ENCODE data around the gene ARHGAP24. TPM values are rescaled to one million over a fixed set of nuclear protein-coding genes. Genes with fewer than 3 reads are reported as not detected.

ARHGAP24 gene
- total and polyA plus RNA-seq, 3 donors from 2014 or later: 5.7 to 9.9 (median 9.4) TPM

DNA sequence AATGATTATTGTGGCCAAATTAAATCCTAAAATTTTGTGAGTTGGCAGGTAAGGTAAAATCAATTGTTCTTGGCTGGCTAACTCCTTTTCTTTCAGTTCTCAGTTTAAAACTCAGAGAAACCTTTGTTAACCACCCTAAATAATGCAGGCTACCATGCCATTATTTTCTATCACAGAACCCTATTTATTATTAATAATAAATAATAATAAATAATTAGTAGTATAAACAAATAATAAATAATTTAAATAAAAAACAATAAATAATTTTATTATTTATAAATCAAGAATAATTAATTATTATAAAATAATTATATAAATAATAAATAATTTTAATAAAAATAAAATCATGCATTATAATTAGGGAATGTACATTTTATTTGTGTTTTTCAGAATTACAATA lies 390.3 kb downstream of the ARHGAP24 start:
- Histone ChIP-seq H3K27ac (no peak overlapping the region), H3K9me3 (no peaks in the 10 kb centered on the region), H3K4me3 (no peak overlapping the region), H3K4me1 (no peaks in the 10 kb centered on the region), H3K27me3 (no peaks in the 10 kb centered on the region), H3K36me3 (ENCODE audit: low read depth, missing control alignments) (no peaks in the 10 kb centered on the region)
- DNase-seq: no peak
- TF ChIP-seq, protein P1, sequence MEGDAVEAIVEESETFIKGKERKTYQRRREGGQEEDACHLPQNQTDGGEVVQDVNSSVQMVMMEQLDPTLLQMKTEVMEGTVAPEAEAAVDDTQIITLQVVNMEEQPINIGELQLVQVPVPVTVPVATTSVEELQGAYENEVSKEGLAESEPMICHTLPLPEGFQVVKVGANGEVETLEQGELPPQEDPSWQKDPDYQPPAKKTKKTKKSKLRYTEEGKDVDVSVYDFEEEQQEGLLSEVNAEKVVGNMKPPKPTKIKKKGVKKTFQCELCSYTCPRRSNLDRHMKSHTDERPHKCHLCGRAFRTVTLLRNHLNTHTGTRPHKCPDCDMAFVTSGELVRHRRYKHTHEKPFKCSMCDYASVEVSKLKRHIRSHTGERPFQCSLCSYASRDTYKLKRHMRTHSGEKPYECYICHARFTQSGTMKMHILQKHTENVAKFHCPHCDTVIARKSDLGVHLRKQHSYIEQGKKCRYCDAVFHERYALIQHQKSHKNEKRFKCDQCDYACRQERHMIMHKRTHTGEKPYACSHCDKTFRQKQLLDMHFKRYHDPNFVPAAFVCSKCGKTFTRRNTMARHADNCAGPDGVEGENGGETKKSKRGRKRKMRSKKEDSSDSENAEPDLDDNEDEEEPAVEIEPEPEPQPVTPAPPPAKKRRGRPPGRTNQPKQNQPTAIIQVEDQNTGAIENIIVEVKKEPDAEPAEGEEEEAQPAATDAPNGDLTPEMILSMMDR (IDR thresholded peaks at IDR 0.05): no peak
- no peak for TF ChIP-seq POLR2A (IDR thresholded peaks at IDR 0.05)
- intact Hi-C loops (cut with DNase I; ENCODE audit: low total_unique reads): no loop called here

DNA sequence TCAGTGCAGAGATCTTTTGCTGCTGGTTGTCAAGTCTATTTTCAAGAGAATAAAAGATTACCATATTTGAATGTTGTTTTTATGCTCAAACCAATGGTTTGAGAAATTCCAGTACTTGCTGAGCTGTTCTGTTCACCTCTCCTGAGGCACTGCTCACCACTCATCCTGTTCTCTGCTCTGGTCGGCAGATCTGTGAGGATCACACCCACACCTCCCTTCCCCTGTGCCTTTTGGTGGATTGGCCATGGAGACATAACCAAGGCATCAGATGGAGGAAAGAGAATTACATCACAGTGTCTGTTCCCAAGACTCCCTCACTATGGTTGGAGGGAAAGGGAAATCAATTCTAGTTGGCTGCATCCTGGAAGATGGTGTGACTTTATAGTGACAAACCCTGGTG lies 391.6 kb downstream of the ARHGAP24 start:
- Histone ChIP-seq H3K9me3 (no peaks in the 10 kb centered on the region), H3K27ac (no peak overlapping the region), H3K4me3 (no peak overlapping the region), H3K27me3 (no peaks in the 10 kb centered on the region), H3K4me1 (no peaks in the 10 kb centered on the region), H3K36me3 (ENCODE audit: low read depth, missing control alignments) (no peaks in the 10 kb centered on the region)
- 50 to 92% methylated on average over 1 of the region's 1 CpG for WGBS, 2 donors
- DNase-seq: no peak
- intact Hi-C loops (cut with DNase I; ENCODE audit: low total_unique reads): no loop called here
- TF ChIP-seq, protein P1 (IDR thresholded peaks at IDR 0.05): no peak
- no peak for TF ChIP-seq POLR2A (IDR thresholded peaks at IDR 0.05)

DNA sequence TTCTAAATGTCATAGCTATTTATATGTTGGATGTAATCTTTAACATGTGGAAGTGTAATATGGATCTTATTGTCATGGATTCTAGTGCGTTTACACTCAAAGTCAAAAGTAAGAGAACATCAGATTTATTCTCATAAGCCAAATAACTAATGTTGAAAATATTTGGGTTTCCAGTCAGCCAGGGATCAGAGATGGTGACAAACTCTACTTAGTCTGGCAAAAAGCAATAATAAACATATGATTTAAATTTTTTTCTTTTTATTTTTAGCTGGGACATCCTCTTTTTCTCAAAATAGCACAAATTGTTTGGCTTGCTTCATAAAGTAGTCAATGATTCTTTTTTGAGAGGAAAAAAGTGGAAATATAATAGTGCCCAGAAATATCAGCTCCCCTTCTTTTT lies 392.3 kb downstream of the ARHGAP24 start:
- H3K27ac ChIP-seq: no peak overlapping the region
- 78% methylated on average over 1 of the region's 1 CpG for WGBS, 2 donors
- no peaks in the 10 kb centered on the region for H3K9me3 ChIP-seq
- H3K4me1 ChIP-seq: no peaks in the 10 kb centered on the region
- no peak for TF ChIP-seq POLR2A (IDR thresholded peaks at IDR 0.05)
- TF ChIP-seq, protein P1 (IDR thresholded peaks at IDR 0.05): no peak
- no peaks in the 10 kb centered on the region for H3K36me3 ChIP-seq (ENCODE audit: low read depth, missing control alignments)
- no peak overlapping the region for H3K4me3 ChIP-seq
- no peaks in the 10 kb centered on the region for H3K27me3 ChIP-seq
- no peak for DNase-seq
- intact Hi-C loops (cut with DNase I; ENCODE audit: low total_unique reads): no loop called here

DNA sequence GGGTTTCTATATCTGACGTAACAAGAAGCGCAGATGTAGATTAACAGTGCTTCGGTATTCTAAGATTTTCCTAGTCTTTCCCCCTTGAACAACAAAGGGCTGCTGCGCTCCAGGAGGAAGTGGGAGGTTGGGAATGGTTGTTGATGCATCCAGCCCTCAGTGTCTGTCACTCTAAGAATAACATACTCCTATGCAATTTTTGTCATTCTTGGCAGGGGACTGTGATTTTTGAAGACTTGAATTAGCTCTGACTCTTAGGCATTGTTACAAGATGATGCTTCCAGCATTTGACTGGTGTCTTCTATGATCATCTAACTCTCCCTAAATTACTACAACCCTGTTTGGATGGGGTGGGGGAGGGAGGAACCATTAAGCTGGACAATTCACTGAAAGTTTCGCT lies 394.2 kb downstream of the ARHGAP24 start:
- 51 to 52% methylated on average over 5 of the region's 5 CpGs for WGBS, 2 donors
- TF ChIP-seq, protein P1 (IDR thresholded peaks at IDR 0.05): no peak
- no peak for TF ChIP-seq POLR2A (IDR thresholded peaks at IDR 0.05)
- H3K4me3 ChIP-seq: no peak overlapping the region
- no peak overlapping the region for H3K27ac ChIP-seq
- no peaks in the 10 kb centered on the region for H3K27me3 ChIP-seq
- no peaks in the 10 kb centered on the region for H3K36me3 ChIP-seq (ENCODE audit: low read depth, missing control alignments)
- H3K9me3 ChIP-seq: no peaks in the 10 kb centered on the region
- no peak for DNase-seq
- intact Hi-C loops (cut with DNase I; ENCODE audit: low total_unique reads): no loop called here
- H3K4me1 ChIP-seq: no peaks in the 10 kb centered on the region

DNA sequence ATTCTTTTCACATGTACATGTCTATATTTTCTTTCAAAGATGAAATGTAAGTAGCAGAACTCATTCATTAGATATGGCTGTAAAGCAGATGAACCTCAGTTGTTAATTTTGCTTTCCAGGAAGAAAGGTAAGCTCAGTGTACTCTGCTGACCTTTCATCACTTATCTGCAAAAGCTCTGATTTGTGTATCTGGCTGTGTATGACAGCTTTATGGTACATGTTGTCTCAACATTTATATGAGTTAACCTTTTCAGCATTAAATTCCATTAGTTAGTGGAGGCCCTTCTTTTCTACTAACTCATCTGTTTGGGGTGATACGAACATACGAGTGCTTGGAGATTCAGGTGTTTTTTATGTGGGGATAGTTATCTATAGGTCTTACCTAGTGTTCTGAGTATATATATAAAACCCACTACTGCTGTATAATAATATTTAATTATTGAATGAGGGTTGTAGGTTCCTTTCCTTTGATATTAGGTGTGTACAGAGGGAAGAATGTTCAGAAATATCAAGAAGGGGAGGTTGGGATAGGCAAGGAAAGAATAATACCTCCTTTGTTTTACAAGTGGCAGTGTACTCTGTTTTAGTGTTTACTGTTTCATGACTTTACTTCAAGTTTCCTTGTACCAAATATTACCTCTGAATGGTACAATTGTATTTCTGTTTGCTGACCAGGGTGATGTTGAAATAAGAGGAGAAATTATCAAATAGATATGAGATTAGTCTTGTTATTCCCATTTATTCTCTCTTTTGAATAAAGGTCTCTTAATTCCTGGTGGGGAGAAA lies 395.5 kb downstream of the ARHGAP24 start:
- intact Hi-C loops (cut with DNase I; ENCODE audit: low total_unique reads): no loop called here
- Histone ChIP-seq H3K9me3 (no peaks in the 10 kb centered on the region), H3K36me3 (ENCODE audit: low read depth, missing control alignments) (no peaks in the 10 kb centered on the region), H3K4me3 (no peak overlapping the region), H3K27me3 (no peaks in the 10 kb centered on the region), H3K27ac (no peak overlapping the region), H3K4me1 (no peaks in the 10 kb centered on the region)
- DNase-seq: no peak
- TF ChIP-seq POLR2A (IDR thresholded peaks at IDR 0.05): no peak
- TF ChIP-seq, protein P1 (IDR thresholded peaks at IDR 0.05): no peak
- 84 to 91% methylated on average over 2 of the region's 2 CpGs for WGBS, 2 donors
